HepG2 (cell line): Measurements from ENCODE around the gene SFMBT1. TPM values are rescaled to one million over a fixed set of nuclear protein-coding genes. Genes with fewer than 3 reads are reported as not detected.

Experiments
- ATF4 ChIP-seq, 2 experiments: fragments of 450-650 bp in 1 of 2; sonication (generic) in 1 of 2; formaldehyde crosslinking; IDR thresholded peaks; 2 replicates each; pipeline versions ENCODE4 v1.5.0 to v1.8.0; 2020 to 2022; ENCODE audit warnings: mild to moderate bottlenecking in 1 of 2, missing genetic modification reagents in 1 of 2
- GABPA ChIP-seq, 2 experiments: IDR thresholded peaks; 2 replicates each; pipeline ENCODE4 v1.6.1; 2011 to 2016; ENCODE audit warnings: low read depth in 2 of 2, low read length in 1 of 2, missing biosample characterization in 1 of 2, missing genetic modification characterization in 1 of 2
- GABPB1 ChIP-seq: IDR thresholded peaks from 2 replicates; pipeline ENCODE4 v1.6.1; 2016; ENCODE audit warnings: mild to moderate bottlenecking, missing genetic modification reagents, moderate library complexity, missing compliant biosample characterization
- GFI1 ChIP-seq: sonication (generic); formaldehyde crosslinking; IDR thresholded peaks from 2 replicates; pipeline ENCODE4 v1.5.0; 2020; ENCODE audit warnings: missing genetic modification reagents, mild to moderate bottlenecking, borderline replicate concordance
- HIC2 ChIP-seq: sonication (generic); formaldehyde crosslinking; IDR thresholded peaks from 2 replicates; pipeline ENCODE4 v1.9.0; 2022; ENCODE audit warnings: low read depth, missing genetic modification reagents
- HMGA1 ChIP-seq: sonication (generic); formaldehyde crosslinking; conservative IDR thresholded peaks from 2 replicates; pipeline ENCODE4 v1.4.0; 2020; ENCODE audit warnings: missing genetic modification reagents
- HNF4A ChIP-seq: sonication (generic); formaldehyde crosslinking; IDR thresholded peaks from 2 replicates; pipeline ENCODE4 v1.4.0; 2020; ENCODE audit warnings: missing genetic modification reagents
- IKZF1 ChIP-seq: fragments of 450-650 bp; IDR thresholded peaks from 2 replicates; pipeline ENCODE4 v1.7.1; 2016
- IRF2 ChIP-seq: IDR thresholded peaks from 2 replicates; pipeline ENCODE4 v1.6.1; 2018; ENCODE audit warnings: missing genetic modification reagents, missing compliant biosample characterization
- JUND ChIP-seq: sonication (generic); formaldehyde crosslinking; IDR thresholded peaks from 2 replicates; pipeline ENCODE4 v1.8.0; 2022; ENCODE audit warnings: mild to moderate bottlenecking, missing genetic modification reagents
- KDM5A ChIP-seq: fragments of 200-600 bp; sonication (generic); IDR thresholded peaks from 2 replicates; pipeline ENCODE4 v1.7.0; 2018; ENCODE audit warnings: antibody characterized with exemption, mild to moderate bottlenecking, low read length, borderline replicate concordance
- KMT2A ChIP-seq: sonication (generic); formaldehyde crosslinking; IDR thresholded peaks from 2 replicates; pipeline ENCODE4 v1.4.0; 2020; ENCODE audit warnings: missing genetic modification reagents
- RARA ChIP-seq: IDR thresholded peaks from 2 replicates; pipeline ENCODE4 v1.6.1; 2016; ENCODE audit warnings: missing genetic modification reagents, missing compliant biosample characterization
- RXRB ChIP-seq: IDR thresholded peaks from 2 replicates; pipeline ENCODE4 v1.6.1; 2016; ENCODE audit warnings: borderline replicate concordance, missing genetic modification reagents, missing compliant biosample characterization
- SMAD3 ChIP-seq: sonication (generic); formaldehyde crosslinking; IDR thresholded peaks from 2 replicates; pipeline ENCODE4 v1.4.0; 2020; ENCODE audit warnings: missing genetic modification reagents
- TFAP4 ChIP-seq: sonication (generic); IDR thresholded peaks from 2 replicates; pipeline ENCODE4 v1.6.1; 2016; ENCODE audit warnings: low read depth, borderline replicate concordance
- ZNF3 ChIP-seq: IDR thresholded peaks from 2 replicates; pipeline ENCODE4 v1.7.0; 2017; ENCODE audit warnings: inconsistent platforms
- ZNF331 ChIP-seq: sonication (generic); formaldehyde crosslinking; IDR thresholded peaks from 2 replicates; pipeline ENCODE4 v1.4.0; 2020; ENCODE audit warnings: missing genetic modification reagents
- ZNF33A ChIP-seq: sonication (generic); formaldehyde crosslinking; IDR thresholded peaks from 2 replicates; pipeline ENCODE4 v1.5.1; 2020; ENCODE audit warnings: missing genetic modification reagents, mild to moderate bottlenecking, moderate library complexity, borderline replicate concordance
- ZNF430 ChIP-seq: sonication (generic); formaldehyde crosslinking; IDR thresholded peaks from 2 replicates; pipeline ENCODE4 v1.9.0; 2021; ENCODE audit warnings: mild to moderate bottlenecking, missing genetic modification reagents
- ZNF547 ChIP-seq: sonication (generic); formaldehyde crosslinking; IDR thresholded peaks from 2 replicates; pipeline ENCODE4 v1.5.1; 2020; ENCODE audit warnings: mild to moderate bottlenecking, missing genetic modification reagents
- polyA plus RNA-seq, 8 experiments: library from polyadenylated mRNA; depleted of rRNA in 3 of 8; stranded (reverse) in 7 of 8; unstranded in 1 of 8; fragments of >200 nt; fragmentation: Illumina TruSeq in 4 of 8; extraction: Trizol in 4 of 8; gene quantifications; 2 replicates each; pipeline versions ENCODE4 v1.2.1 to v1.2.3, GENCODE V29; 2011 to 2016; ENCODE audit warnings: low read depth in 4 of 8, missing spikeins in 1 of 8, mixed read lengths in 1 of 8; ENCODE audit not compliant: insufficient read depth in 1 of 8
- total RNA-seq, 5 experiments: library from RNA; depleted of rRNA; stranded (reverse); fragments of >200 nt; fragmentation: Illumina TruSeq; extraction: Trizol; gene quantifications; 2 replicates each; pipeline ENCODE4 v1.2.3, GENCODE V29; 2016; ENCODE audit warnings: low read depth in 1 of 5
- TF ChIP-seq, protein P1 (sequence below): sonication (generic); formaldehyde crosslinking; IDR thresholded peaks from 2 replicates; pipeline ENCODE4 v1.4.0; 2020; ENCODE audit warnings: missing genetic modification reagents
- TF ChIP-seq, protein P2 (sequence below): sonication (generic); formaldehyde crosslinking; IDR thresholded peaks from 2 replicates; pipeline ENCODE4 v1.4.0; 2020; ENCODE audit warnings: mild to moderate bottlenecking, missing genetic modification reagents
- TF ChIP-seq, protein P3 (sequence below): sonication (generic); formaldehyde crosslinking; IDR thresholded peaks from 2 replicates; pipeline ENCODE4 v1.4.0; 2020; ENCODE audit warnings: mild to moderate bottlenecking, missing genetic modification reagents

SFMBT1 gene
- total and polyA plus RNA-seq, 2 of the 13 experiments (the other 11 are each of a cell fraction or from before 2014, with no cell fraction given), result 3.8 to 12.8 TPM

DNA sequence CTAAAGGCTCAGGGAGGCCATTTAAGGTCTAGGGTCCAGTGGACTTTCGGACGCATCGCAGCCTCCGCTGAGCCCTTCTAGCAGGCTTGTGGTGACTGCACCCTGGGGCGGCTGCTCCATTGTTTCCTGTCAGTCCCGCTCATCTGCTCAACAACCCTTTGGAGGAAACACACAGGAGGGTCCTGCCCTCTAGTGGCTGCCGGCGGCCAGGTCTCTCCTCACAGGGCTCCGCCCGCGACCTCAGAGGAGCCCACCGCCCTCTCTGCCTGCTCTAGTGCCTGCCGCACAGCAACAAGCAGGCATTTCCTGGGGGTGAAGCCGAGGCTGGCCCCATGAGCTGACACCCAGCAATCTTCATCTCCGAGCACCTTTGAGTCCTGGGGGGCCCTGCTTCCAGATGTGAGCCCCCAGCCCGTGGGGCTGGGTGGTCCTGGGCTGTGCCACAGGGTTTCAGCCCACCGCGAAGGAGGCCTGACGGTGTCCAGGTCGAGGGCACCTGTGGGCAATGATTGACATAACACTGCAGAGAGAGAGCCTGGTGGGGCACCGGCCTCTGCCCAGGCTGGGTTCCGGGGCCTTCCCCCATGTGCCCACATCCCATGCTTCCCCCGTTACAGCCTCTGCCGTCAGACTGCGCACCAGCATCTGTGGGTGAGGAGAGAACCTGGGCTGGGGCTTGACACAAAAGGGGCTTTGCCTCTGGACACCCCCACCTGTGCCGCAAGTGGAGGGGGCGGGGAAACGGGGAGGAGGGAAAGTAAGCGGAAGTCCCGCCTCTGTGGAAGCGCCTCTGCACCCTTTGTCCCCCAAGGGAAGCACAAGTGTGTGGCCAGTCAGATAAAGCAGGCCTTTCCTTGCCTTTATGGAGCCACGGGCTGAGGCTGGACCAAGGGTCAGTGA is 27.0 kb upstream of the SFMBT1 start (continued):
- TF ChIP-seq, protein P1, sequence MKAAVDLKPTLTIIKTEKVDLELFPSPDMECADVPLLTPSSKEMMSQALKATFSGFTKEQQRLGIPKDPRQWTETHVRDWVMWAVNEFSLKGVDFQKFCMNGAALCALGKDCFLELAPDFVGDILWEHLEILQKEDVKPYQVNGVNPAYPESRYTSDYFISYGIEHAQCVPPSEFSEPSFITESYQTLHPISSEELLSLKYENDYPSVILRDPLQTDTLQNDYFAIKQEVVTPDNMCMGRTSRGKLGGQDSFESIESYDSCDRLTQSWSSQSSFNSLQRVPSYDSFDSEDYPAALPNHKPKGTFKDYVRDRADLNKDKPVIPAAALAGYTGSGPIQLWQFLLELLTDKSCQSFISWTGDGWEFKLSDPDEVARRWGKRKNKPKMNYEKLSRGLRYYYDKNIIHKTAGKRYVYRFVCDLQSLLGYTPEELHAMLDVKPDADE, result no peak
- TF ChIP-seq, protein P2, sequence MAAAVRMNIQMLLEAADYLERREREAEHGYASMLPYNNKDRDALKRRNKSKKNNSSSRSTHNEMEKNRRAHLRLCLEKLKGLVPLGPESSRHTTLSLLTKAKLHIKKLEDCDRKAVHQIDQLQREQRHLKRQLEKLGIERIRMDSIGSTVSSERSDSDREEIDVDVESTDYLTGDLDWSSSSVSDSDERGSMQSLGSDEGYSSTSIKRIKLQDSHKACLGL (CRISPR knock-in tag), result peak; percentile 50; the same call in 1 of the 2 replicates
- no peak for TF ChIP-seq IKZF1
- peak; percentile 90 for TF ChIP-seq GABPB1 (CRISPR knock-in tag)
- TF ChIP-seq ZNF430 (CRISPR knock-in tag), result peak; percentile 36; the same call in 1 of the 2 replicates
- TF ChIP-seq RARA (CRISPR knock-in tag), result peak; percentile 16; the same call in 1 of the 2 replicates
- peak; percentile 79 for TF ChIP-seq HNF4A (CRISPR knock-in tag)
- peak; percentile 71 for TF ChIP-seq ZNF331 (CRISPR knock-in tag)
- no peak for TF ChIP-seq HMGA1 (CRISPR knock-in tag)
- peak; percentile 49; the same call in 1 of the 2 replicates for TF ChIP-seq SMAD3 (CRISPR knock-in tag)
- TF ChIP-seq TFAP4, result peak; percentile 56; the same call in 1 of the 2 replicates
- peak; percentile 70; the same call in 1 of the 2 replicates for TF ChIP-seq GFI1 (CRISPR knock-in tag)
- TF ChIP-seq ZNF547 (CRISPR knock-in tag), result peak; percentile 87
- no peak; the same call in 1 of the 2 replicates for TF ChIP-seq KMT2A (CRISPR knock-in tag)
- 0 out of 2 replicates have a peak, but pooled peaks have one; percentile 8 for TF ChIP-seq HIC2 (CRISPR knock-in tag)
- TF ChIP-seq IRF2 (CRISPR knock-in tag), result peak; percentile 27; the same call in 1 of the 2 replicates
- TF ChIP-seq ZNF33A (CRISPR knock-in tag), result peak; percentile 92; the same call in 1 of the 2 replicates
- 0 out of 2 replicates have a peak, but pooled peaks have one; percentile 20 for TF ChIP-seq JUND
- peak; percentile 67 for TF ChIP-seq GABPA (IDR thresholded peaks at IDR 0.05; ENCODE audit: low read depth, low read length)
- peak; percentile 90 for TF ChIP-seq GABPA (CRISPR knock-in tag; IDR thresholded peaks at IDR 0.05; ENCODE audit: low read depth)
- TF ChIP-seq ZNF3, result peak; percentile 81
- TF ChIP-seq RXRB (CRISPR knock-in tag), result peak; percentile 63
- peak; percentile 67 for TF ChIP-seq KDM5A
- no peak for TF ChIP-seq ATF4 (CRISPR knock-in tag; IDR thresholded peaks at IDR 0.05)
- TF ChIP-seq, protein P3, sequence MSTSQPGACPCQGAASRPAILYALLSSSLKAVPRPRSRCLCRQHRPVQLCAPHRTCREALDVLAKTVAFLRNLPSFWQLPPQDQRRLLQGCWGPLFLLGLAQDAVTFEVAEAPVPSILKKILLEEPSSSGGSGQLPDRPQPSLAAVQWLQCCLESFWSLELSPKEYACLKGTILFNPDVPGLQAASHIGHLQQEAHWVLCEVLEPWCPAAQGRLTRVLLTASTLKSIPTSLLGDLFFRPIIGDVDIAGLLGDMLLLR (CRISPR knock-in tag), result peak; percentile 56
